PC-9 (cell line): ENCODE measurements around the gene LRG1.

Experiments
- EZH2 ChIP-seq: fragments of 200-600 bp; sonication (generic); IDR thresholded peaks from 2 replicates; pipeline ENCODE4 v1.8.0; 2017; ENCODE audit warnings: antibody characterized with exemption, low read depth
- TF ChIP-seq, protein P1 (sequence below): fragments of 200-600 bp; sonication (generic); conservative IDR thresholded peaks from 2 replicates; pipeline ENCODE4 v1.6.1; 2017; ENCODE audit warnings: mixed run types, antibody characterized with exemption, mild to moderate bottlenecking, moderate library complexity

DNA sequence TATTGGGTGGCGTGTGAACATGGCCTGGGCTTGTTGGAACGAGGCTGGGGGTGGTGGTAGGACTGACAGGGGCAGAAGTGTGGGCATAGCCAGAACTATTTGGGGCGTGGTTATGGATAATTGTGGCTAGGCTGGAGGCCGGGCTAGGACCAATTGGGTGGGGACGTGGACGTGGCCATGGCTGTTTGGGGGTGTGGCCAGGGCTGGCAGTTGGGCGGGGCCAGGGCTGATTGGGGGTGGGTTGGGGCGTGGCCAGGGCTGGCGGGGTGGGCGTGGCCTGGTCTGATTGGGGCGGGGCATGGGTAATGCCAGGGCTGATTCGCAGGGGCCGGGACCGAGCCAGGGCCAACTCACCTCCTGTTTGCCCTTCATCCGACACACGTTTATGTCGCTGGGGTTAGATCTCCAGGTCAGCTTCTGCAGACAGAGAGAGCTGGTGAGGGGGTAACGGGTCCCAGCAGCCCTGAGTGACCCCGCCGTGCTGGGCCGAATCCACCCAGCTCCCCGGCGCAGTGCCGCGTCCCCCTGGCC is 16.8 kb upstream of the LRG1 start:
- TF ChIP-seq, protein P1, sequence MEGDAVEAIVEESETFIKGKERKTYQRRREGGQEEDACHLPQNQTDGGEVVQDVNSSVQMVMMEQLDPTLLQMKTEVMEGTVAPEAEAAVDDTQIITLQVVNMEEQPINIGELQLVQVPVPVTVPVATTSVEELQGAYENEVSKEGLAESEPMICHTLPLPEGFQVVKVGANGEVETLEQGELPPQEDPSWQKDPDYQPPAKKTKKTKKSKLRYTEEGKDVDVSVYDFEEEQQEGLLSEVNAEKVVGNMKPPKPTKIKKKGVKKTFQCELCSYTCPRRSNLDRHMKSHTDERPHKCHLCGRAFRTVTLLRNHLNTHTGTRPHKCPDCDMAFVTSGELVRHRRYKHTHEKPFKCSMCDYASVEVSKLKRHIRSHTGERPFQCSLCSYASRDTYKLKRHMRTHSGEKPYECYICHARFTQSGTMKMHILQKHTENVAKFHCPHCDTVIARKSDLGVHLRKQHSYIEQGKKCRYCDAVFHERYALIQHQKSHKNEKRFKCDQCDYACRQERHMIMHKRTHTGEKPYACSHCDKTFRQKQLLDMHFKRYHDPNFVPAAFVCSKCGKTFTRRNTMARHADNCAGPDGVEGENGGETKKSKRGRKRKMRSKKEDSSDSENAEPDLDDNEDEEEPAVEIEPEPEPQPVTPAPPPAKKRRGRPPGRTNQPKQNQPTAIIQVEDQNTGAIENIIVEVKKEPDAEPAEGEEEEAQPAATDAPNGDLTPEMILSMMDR = no peak
- no peak for TF ChIP-seq EZH2
